GM12865 (cell line): ENCODE results near the gene TCF7L1.

Source experiments
- DNase-seq: peaks from one replicate; pipeline ENCODE4 v3.0.0; 2010; ENCODE audit warnings: low read depth
- H3K4me3 ChIP-seq: 2 replicates; pipeline ENCODE4 v1.5.1; 2011; ENCODE audit warnings: mild to moderate bottlenecking, low read depth, low read length, control low read depth
- CTCF ChIP-seq: IDR thresholded peaks from 2 replicates; pipeline ENCODE4 v1.5.1; 2011; ENCODE audit warnings: low read length, control low read depth, low read depth, inconsistent platforms; ENCODE audit not compliant: insufficient read depth; ENCODE audit errors: missing control alignments

TCF7L1 gene

GRCh38 chr2:85259101-85259590 lies 126.0 kb downstream of the TCF7L1 start:
- no peak for TF ChIP-seq CTCF
- no peak overlapping the region for H3K4me3 ChIP-seq
- no peak for DNase-seq

- no peak overlapping the region for H3K4me3 ChIP-seq
- DNase-seq, result no peak
- TF ChIP-seq CTCF, result no peak
These were observed 126.7 kb downstream of the TCF7L1 start for GRCh38 chr2:85259879-85260278.

- TF ChIP-seq CTCF, result no peak
- H3K4me3 ChIP-seq, result no peak overlapping the region
- no peak for DNase-seq
These were observed 130.4 kb downstream of the TCF7L1 start for GRCh38 chr2:85263591-85263990.

- no peak for DNase-seq
- TF ChIP-seq CTCF, result no peak
- no peak overlapping the region for H3K4me3 ChIP-seq
These were observed 131.3 kb downstream of the TCF7L1 start for GRCh38 chr2:85264471-85264870.

GRCh38 chr2:85265304-85265703 lies 132.1 kb downstream of the TCF7L1 start:
- TF ChIP-seq CTCF, result no peak
- H3K4me3 ChIP-seq, result no peak overlapping the region

GRCh38 chr2:85266146-85267041 lies 133.2 kb downstream of the TCF7L1 start:
- peak; percentile 87 for TF ChIP-seq CTCF
- peak; percentile 75 for DNase-seq
- H3K4me3 ChIP-seq, result no peak overlapping the region

More at GRCh38 chr2:85265304-85265703, 132.1 kb downstream of the TCF7L1 start:
- no peak for DNase-seq

- no peak for TF ChIP-seq CTCF
- no peak for DNase-seq
- no peak overlapping the region for H3K4me3 ChIP-seq
These were observed 136.8 kb downstream of the TCF7L1 start for GRCh38 chr2:85269959-85270358.
